Posterior vena cava (tissue), 2 donors: ENCODE data around the gene PLPPR2. TPM values are rescaled to one million over a fixed set of nuclear protein-coding genes. Genes with fewer than 3 reads are reported as not detected.
"Not testable (repeated sequence)": the region's sequence is repeated elsewhere in the genome, so short reads cannot be mapped to it uniquely, and the experiment has no call there.

Experiments used
- DNase-seq: peaks from one replicate; pipeline ENCODE4 v3.0.0-alpha.2; 2020; ENCODE audit warnings: low spot score
- intact Hi-C, 2 donors: fragments of 100-400 bp; cut with DNase I; formaldehyde crosslinking; loops; one replicate each; pipeline versions ENCODE4 v1.14.1 to v1.14.2; 2022 to 2023
- total RNA-seq, 2 donors: library from RNA; stranded (reverse); fragmentation: NEBNext Ultra II Directional; extraction: Animal tissue kit (Norgen Biotek cat#: 25700); gene quantifications; one replicate each; pipeline ENCODE4 v1.2.1, GENCODE V29; 2021
- donor health status: DM: yes; HTN: yes; CAD: no.
- donor health status: DM: yes; HTN: yes; CAD: no.

PLPPR2 gene
- total RNA-seq, 2 donors from 2014 or later, result 38.4 to 40.2 TPM

DNA sequence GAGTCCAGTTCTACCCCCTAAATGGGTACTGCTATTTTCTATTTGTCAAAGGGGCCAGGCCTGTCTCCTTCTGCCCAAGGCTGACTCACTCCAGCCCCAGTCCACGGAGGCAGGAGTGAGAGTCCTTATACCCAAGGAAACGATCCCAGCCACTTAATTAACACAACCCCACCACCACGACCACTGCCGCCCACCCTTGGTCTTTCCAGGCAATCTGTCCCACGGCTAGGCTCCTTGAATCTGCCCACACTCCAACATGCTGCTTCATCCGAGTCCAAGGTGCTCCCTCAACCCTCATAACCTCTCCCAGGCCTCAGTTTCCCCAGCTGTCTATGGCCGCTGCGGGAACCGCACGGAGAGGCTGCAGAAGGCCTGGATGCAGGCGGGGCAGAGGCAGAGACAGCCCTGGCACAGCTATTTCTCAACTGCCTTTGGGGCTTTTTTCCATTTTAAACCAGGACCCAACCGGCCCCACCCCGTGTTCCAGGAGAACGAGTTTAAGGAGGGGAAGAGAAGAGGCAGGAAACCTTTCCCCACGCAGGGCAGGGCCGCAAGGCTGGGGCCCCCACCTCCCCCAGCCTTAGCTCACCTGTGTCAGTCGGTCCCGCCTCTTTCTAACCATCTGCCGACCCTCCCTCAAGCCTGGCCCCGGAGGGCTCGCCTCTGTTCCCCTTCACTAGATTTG, 16.5 kb upstream of the PLPPR2 start:
- intact Hi-C loops, result no loop called here
- DNase-seq, result no peak

DNA sequence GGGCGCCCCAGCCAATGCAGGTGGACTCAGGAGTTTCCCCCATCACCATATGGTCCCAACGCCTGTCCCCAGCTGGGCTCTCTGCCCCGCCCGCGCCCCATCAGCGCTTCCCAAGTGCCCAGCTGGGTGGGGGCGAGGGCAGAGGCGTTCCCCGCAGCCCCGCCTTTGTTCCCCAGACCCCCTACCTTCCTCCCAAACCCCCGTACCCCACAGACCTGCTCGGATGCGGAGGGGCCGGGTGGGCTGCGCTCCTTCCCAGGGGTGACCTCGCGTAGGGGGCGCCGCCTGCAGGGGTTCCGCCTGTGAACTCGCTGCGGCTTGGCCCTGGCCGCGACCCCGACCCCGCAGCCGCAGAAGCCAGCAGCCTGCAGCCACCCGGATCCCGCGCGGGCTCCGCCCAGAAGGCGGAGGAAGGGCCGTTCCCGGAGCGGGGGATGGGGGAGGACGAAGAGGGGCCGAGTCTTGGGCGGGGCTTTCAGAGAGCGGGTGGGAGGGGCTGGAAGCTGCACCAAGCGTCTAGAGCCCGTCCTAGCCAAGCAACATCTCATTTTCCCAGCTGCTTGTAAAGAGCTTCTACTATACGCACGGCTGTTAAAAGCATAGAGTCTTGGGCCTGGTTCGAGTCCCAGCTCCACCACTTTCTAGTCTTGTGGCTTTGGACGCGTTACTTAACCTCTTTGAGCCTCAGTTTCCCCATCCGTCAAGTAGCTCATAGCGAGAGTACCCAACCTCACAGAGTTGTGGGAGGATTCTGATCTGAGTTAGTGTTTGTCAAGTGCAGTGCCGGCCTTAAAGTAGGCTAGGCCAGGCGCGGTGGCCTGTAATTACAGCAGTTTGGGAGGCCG, 15.8 kb upstream of the PLPPR2 start, which contains the start of gene RAB3D:
RAB3D (minus strand) TSS at position 404 of the 845 bp plus-strand sequence. CDS start 2,258 bp downstream, outside the sequence.
- intact Hi-C loops, result no loop called here
- DNase-seq, result peak; percentile 98

DNA sequence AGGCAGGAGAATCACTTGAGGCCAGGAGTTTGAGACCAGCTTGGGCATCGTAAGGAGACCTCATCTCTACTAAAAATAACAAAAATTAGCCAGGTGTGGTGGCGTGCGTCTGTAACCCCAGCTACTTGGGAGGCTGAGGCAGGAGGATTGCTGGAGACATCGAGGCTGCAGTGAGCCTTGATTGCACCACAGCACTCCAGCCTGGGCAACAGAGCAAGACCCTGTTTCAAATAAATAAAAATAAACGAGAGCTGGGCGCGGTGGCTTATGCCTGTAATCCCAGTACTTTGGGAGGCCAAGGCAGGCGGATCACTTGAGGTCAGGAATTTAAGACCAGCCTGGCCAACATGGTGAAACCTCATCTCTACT, 15.1 kb upstream of the PLPPR2 start:
- DNase-seq, intact Hi-C loops: not testable (repeated sequence)

DNA sequence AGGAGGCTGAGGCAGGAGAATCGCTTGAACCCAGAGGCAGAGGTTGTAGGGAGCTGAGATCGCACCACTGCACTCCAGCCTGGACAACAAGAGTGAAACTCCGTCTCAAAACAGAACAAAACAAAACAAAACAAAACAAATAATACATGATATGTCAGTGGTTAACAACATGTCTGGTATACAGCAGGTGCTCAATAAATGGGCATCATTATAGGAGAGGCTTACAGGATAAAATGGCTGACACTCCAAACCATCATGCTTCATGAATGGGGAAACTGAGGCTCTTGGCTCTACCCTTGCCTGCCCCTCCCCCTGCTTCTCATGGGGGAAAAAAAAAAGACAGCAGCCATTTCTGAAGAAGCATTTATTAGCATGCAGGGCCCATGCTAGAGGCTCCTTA, 12.8 kb upstream of the PLPPR2 start:
- intact Hi-C loops, result no loop called here
- no peak for DNase-seq

DNA sequence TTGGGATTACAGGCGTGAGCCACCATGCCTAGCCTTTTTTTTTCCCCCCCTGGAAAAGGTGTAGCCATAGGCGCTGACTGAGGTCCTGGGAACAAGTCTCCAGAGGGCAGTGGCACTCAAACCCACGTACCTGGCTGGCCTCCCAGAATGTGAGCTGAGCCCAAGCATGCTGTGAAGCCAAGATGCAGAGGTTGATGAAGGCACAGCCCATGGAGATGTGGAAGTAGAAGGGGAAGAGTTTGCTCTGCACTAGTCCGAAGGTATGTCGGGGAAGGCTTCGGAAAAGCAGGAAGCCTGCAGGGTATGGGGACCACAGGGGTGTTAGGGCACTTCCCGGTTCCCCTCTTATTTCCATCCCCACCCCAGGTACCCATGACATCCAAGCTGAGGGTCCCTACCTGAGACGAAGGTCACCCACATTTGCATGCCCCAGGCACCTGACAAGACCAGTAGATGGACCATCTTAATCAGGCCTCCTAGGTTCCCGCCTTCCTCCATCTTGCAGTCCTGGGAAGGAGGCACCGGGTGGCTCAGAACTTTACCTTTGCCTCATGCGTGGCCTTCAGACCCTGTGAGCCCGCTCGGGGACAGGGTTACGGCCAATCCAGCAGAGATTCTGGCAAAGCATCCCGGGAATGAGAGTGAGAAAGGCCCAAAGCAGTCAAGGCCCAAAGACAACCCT, 10.0 kb upstream of the PLPPR2 start:
- intact Hi-C loops, result no loop called here
- DNase-seq, result no peak

DNA sequence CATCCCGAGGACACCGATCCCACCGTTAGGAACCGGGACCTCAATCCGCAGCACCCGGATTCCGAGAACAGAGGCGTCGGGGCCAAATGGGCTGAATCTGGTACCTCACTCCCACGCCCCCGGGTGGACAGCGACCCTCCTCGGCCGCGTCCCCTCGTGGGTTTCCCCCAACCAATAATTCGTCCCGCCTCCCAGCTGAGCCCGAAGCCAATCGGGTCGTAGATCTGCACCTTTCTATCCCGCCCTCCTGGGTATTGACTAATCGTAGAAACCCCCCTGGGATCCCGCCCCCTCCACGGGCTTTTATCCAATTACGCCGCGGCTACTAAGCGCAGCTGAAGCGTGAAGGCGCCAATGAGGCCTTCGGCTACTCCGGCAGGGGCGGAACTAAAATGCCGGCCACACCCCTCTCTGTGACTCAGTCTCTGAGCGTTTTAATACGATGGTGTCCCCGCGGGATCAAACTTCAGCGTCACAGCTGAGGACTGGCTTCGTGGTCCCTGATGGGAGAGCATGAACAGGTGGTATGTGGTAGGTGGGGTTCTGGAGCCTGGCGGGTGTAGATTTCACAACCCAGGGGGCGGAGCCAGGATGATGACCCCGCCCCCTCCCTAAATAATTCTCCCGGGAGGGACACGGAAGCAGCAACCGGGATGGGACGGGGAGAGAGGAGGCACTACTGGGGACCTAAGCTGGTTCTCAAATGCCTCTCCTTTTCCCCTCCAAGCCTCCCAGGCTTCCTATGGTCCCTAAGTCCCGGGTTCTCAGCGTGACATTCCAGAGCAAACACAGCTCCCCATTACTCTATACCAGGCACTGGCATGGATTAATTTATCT, 8.9 kb upstream of the PLPPR2 start, which contains the start of the genes CCDC159 and TMEM205:
CCDC159 (plus strand) TSS at position 416 of the 837 bp plus-strand sequence; CDS start at position 504, 88 bp downstream.
TMEM205 (minus strand) TSS at position 165 of the 837 bp plus-strand sequence. CDS start 649 bp downstream, outside the sequence.
- peak; percentile 99 for DNase-seq
- intact Hi-C loops, result no loop called here

DNA sequence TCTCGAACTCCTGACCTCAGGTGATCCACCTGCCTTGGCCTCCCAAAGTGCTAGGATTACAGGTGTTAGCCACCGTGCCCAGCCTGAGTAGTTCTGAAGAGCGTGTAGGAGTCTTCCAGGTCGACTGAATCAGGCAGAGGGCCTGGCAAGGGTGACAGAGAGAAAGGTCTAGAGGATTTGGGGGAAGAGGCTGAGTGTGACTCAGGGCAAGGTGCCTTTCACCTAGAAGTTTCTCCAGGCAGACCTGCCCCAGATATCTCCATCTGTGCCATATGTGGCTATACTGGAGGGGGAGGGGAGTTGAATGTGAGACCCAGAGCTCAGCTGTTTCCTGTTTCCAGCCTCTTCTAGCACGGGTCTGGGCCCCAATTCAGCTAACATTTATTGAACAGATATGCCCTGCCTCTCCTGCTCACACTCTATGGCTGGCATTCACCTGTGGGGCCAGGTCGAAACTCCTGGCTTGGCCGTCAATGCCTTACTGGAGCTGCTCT, 7.6 kb upstream of the PLPPR2 start:
- DNase-seq, result no peak
- intact Hi-C loops, result no loop called here

DNA sequence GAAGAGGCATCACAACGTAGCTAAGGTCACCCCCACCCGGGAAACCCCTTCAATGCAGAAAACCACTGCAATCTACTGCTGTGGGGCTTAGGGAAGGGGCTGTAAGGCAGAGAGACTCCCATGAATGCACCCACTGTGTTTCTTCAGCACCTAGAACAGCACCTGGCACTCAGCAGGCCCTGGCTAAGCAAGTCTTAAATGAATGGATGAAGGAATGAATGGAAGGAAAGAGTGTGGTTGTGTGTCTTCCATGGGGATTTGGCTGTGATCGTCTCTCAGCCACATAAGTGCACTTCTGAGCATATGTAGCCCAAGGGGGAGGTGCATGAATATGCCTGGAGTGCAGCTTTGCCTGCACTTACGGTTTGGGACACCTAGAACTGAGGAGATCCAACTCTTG, 6.1 kb upstream of the PLPPR2 start:
- DNase-seq, result no peak
- intact Hi-C loops, result no loop called here

DNA sequence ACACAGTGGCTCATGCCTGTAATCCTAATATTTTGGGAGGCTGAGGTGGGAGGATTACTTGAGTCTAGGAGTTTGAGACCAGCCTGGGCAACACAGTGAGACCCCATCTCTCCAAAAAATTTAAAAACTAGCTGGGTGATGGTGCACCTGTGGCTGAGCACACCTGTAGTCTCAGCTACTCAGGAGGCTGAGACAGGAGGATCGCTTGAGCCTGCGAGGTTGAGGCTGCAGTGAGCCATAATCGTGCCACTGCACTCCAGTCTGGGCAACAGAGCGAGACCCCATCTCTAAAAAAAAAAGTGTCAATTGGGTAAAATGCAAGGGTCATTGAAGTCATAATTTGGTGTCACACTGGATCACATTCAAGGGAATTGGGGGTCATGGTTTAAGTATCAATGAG, 1.1 kb upstream of the PLPPR2 start:
- DNase-seq, intact Hi-C loops: not testable (repeated sequence)

DNA sequence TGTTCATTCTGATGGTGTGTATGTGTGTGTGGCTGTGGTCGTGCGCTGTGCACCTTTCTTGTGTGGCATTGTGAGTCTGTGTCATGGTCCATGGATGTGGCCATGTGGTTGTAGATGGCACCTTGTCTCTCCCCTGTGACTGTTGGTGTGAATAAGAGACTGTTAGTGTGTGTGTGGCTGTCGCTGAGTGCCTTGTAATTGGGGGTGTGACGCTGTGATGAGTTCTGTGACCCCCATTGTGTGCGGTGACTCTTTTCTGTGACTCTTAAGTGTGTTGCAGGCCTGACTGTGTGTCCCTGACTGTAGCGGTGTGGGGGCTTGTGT, 804 bp downstream of the PLPPR2 start:
- no peak for DNase-seq
- intact Hi-C loops, result no loop called here

DNA sequence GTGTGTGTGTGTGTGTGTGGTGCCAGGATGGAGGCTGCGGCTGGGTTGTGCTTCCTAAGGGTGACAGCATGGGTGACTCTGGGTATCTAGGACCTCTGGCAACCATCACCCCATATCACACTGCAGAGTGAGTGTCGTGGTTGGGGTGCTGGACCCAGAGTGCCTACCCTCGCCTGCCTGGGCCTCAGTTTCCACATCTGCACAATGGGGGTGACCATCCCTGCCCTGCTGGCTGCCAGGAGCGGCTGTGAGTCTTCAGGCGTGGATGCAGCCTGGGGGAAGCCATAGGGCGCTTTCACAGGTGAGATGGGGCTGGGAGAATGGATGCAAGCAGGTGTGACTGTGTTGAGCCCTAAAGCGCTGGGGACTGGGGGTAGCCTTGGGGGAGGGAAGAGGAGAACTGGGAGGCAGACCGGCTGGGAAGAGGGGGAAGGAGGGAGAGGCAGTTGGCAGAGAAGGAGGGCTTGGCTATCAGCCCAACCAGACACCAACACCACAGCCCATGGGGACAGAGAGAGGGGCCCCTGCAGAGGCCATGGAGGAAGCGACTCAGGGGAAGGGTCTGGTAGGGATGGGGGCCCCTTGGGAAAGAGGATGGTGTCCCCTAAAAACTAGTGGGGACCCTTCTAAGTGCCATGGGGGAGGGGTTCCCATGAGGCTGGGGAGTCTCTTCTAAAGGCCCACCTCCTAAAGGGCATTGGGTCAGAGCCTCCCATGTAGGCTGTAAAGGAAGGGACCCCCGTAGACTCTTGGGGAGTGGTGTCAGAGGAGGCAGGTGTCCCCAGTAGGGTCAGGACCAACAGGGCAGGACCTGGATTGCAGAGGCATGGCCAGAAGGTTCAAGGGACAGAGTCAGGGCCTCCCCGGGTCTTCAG, 1.7 kb downstream of the PLPPR2 start:
- no peak for DNase-seq
- intact Hi-C loops, result loop anchor here in 1 of 2 donors (1.0 kb wide), 1 partner anchor 15 kb away; no protein-coding TSS in a partner anchor

DNA sequence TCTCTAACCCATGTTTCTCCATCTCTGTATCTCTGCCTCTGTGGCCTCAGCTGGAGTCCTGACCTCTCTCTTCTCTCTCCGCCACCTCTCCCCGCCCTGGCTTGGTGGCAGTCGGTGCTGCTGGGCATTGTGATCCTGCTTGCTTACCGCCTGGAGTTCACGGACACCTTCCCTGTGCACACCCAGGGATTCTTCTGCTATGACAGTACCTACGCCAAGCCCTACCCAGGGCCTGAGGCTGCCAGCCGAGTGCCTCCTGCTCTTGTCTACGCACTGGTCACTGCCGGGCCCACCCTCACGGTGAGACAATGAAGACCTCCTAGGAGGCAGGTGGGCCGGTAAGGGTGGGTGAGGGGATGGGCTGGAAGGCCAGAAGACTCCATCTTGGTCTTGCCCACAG, 4.2 kb downstream of the PLPPR2 start:
- intact Hi-C loops, result no loop called here
- no peak for DNase-seq

DNA sequence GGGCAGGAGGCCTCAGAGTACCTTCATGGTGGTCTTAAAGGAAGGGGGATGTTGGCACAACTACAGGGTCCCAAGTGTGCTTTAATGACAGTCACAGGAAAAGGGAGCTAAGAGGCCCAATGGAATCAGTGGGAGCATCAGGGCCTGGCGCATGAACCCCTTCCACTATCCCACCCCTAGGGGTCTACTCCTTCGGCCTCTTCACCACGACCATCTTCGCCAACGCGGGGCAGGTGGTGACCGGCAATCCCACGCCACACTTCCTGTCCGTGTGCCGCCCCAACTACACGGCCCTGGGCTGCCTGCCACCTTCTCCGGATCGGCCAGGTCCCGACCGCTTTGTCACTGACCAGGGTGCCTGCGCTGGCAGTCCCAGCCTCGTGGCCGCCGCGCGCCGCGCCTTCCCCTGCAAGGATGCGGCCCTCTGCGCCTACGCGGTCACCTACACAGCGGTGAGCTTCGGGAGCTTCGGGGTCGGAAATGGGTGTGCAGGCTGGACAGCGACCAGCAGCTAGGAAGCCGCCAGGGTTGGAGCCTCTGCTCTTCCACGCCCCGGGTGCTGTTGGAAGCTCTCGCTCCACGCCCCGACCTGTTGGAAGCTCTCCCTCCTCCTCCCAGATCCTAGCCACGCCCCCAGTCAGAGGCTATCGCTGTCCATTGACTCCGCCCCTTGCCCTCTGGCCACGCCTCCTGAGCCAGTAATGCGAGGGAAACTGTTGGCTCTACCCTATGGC, 6.0 kb downstream of the PLPPR2 start:
- intact Hi-C loops, result no loop called here

DNA sequence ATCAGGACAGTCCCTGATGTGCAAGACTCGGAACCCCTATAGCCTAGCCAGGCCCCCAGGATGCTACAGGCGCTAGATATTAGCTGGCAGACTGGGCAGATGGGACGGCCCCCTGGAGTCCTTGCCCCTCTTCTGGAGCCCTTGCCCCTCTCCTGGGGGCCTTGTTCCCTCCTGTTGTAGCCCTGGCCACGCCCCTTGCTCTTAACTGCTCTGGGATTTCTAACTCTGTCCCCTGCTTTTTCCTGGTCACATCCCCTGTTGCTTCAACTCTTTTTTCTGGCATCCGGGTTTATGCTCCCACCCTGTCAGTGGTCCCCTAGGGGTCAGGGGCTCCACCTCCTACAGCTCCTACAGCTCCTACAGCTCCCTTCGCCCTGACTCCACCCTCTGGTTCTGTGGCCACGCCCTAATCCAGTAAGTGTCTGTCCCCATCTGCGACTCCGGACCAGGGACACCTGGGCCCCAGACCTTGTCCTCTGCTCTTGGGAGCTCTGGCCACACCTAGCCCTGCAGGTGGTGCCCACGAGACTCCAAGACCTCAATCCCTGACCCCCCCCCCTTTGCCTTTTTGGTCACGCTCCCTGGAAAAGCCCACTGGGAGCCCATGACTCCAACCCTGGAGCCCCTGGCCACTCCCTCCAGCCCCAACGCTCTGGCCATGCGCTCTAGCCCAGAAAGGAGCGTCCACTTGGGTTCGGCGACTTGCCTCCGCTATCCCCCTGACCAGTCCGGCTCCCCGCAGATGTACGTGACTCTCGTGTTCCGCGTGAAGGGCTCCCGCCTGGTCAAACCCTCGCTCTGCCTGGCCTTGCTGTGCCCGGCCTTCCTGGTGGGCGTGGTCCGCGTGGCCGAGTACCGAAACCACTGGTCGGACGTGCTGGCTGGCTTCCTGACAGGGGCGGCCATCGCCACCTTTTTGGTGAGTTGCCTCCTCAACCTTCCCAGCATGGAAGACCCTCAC, 6.8 kb downstream of the PLPPR2 start:
- no peak for DNase-seq
- intact Hi-C loops, result no loop called here

More for the DNA sequence above, 6.0 kb downstream of the PLPPR2 start:
- no peak for DNase-seq

DNA sequence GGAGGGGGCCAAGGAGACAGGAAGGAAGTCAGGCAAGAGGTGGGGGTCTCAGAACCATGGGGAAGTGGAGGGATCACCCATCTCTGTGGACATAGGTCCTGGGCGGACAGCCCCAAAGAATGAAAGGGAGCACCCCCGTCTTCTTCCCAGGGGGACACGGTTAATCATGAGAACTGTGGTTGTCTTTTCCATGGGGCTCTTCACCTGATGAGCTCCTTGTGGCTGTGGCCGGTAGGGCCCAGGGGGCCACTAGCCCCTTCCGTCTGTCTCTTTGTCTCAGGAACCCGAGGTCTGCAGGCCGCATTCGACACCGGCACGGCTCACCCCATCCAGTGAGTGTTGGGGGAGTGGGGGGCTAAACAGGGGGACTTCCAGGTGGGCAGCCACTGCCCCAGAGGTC, 8.6 kb downstream of the PLPPR2 start:
- no peak for DNase-seq
- intact Hi-C loops, result no loop called here

DNA sequence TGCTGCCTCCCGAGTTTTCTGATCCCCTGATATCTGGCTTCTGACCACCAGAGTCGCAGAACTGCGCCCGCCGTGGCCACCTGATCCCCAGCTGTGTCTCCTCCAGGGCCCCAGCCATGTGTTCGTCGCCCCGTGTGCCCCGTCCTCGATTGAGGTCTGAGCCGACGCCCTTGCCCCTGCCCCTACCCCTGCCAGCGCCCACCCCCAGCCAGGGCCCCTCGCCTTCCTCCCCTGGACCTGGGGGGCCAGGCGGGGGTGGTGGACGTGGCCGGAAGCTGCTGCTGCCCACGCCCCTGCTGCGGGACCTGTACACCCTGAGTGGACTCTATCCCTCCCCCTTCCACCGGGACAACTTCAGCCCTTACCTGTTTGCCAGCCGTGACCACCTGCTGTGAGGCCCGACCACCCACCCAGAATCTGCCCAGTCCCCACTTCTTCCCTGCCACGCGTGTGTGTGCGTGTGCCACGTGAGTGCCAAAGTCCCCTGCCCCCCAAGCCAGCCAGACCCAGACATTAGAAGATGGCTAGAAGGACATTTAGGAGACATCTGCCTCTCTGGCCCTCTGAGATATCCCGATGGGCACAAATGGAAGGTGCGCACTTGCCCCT, 9.2 kb downstream of the PLPPR2 start:
- no peak for DNase-seq
- intact Hi-C loops, result no loop called here
